IMR-90 (cell line): ENCODE results near the gene ZNF555. TPM values are rescaled to one million over a fixed set of nuclear protein-coding genes. Genes with fewer than 3 reads are reported as not detected.

ENCODE experiments used
- ATAC-seq: fragments of 200-7000 bp; cut with Tn5 transposase; 2 replicates; pipeline ENCODE4 v1.9.1; 2020; ENCODE audit warnings: low read depth, mild to moderate bottlenecking, moderate library complexity
- BruUV-seq: library from RNA; stranded (reverse); fragments of 400-500 nt; replicated peaks from 2 replicates; lab custom pipeline; 2021; lab: Mats Ljungman, UMichigan
- CTCF ChIA-PET: fragments of 300-600 bp; formaldehyde crosslinking; extraction: SDS; loops from one replicate; lab custom pipeline; 2021; ENCODE audit warnings: antibody characterized with exemption; lab: Yijun Ruan, JAX
- POLR2A ChIA-PET: fragments of 300-600 bp; sonication (Branson Sonifier 250); formaldehyde crosslinking; loops from one replicate; lab custom pipeline; 2022; ENCODE audit warnings: antibody characterized with exemption; ENCODE audit not compliant: unreplicated experiment; lab: Charles Lee
- DNase-seq: peaks from one replicate; pipeline ENCODE4 v3.0.0; 2013
- H2AFZ ChIP-seq: replicated peaks from 2 replicates; pipeline ENCODE3; 2013; ENCODE audit warnings: low read length, mild to moderate bottlenecking; ENCODE audit not compliant: poor library complexity
- H2AK5ac ChIP-seq: 2 replicates; pipeline ENCODE4 v1.6.1; 2013; ENCODE audit warnings: low read depth, low read length, inconsistent platforms
- H2AK9ac ChIP-seq: replicated peaks from 2 replicates; pipeline ENCODE3; 2013; ENCODE audit warnings: mild to moderate bottlenecking, low read depth, low read length, moderate library complexity; ENCODE audit not compliant: poor library complexity
- H2BK120ac ChIP-seq: 2 replicates; pipeline ENCODE4 v1.6.1; 2013; ENCODE audit warnings: low read depth, low read length, inconsistent platforms
- H2BK15ac ChIP-seq: 3 replicates; pipeline ENCODE4 v1.6.1; 2013; ENCODE audit warnings: low read depth, low read length, inconsistent platforms
- H2BK20ac ChIP-seq: 2 replicates; pipeline ENCODE4 v1.6.1; 2013; ENCODE audit warnings: low read depth, mild to moderate bottlenecking, inconsistent platforms, low read length, moderate library complexity
- H2BK5ac ChIP-seq: 2 replicates; pipeline ENCODE4 v1.6.1; 2013; ENCODE audit warnings: mild to moderate bottlenecking, low read depth, low read length, inconsistent platforms; ENCODE audit not compliant: poor library complexity, severe bottlenecking
- H3K14ac ChIP-seq: replicated peaks from 2 replicates; pipeline ENCODE4 v1.6.1; 2013; ENCODE audit warnings: low read depth, low read length, inconsistent platforms
- H3K18ac ChIP-seq: 2 replicates; pipeline ENCODE4 v1.6.1; 2013; ENCODE audit warnings: low read depth, low read length, control low read depth
- H3K23ac ChIP-seq: 2 replicates; pipeline ENCODE4 v1.6.1; 2013; ENCODE audit warnings: low read depth, low read length, inconsistent platforms
- H3K27ac ChIP-seq: 2 replicates; pipeline ENCODE4 v1.5.1; 2013; ENCODE audit warnings: mild to moderate bottlenecking, control low read depth, low read length; ENCODE audit not compliant: insufficient read depth
- H3K27me3 ChIP-seq: 2 replicates; pipeline ENCODE4 v1.6.1; 2013; ENCODE audit warnings: low read length; ENCODE audit not compliant: control insufficient read depth, insufficient read depth
- H3K36me3 ChIP-seq: 2 replicates; pipeline ENCODE4 v1.6.1; 2013; ENCODE audit warnings: low read length, mixed read lengths; ENCODE audit not compliant: control insufficient read depth, insufficient read depth
- H3K4ac ChIP-seq: 2 replicates; pipeline ENCODE4 v1.6.1; 2013; ENCODE audit warnings: low read depth, low read length, inconsistent platforms
- H3K4me1 ChIP-seq: 2 replicates; pipeline ENCODE4 v1.6.1; 2013; ENCODE audit warnings: low read length, mixed read lengths; ENCODE audit not compliant: control insufficient read depth, insufficient read depth
- H3K4me2 ChIP-seq: 2 replicates; pipeline ENCODE4 v1.6.1; 2013; ENCODE audit warnings: low read depth, mild to moderate bottlenecking, control low read depth, low read length, moderate library complexity
- H3K4me3 ChIP-seq: 2 replicates; pipeline ENCODE4 v1.5.1; 2013; ENCODE audit warnings: low read depth, mild to moderate bottlenecking, control low read depth, low read length, moderate library complexity; ENCODE audit not compliant: insufficient read depth
- H3K56ac ChIP-seq: 2 replicates; pipeline ENCODE4 v1.6.1; 2013; ENCODE audit warnings: low read length, inconsistent platforms; ENCODE audit not compliant: insufficient read depth; ENCODE audit errors: extremely low read depth
- H3K79me1 ChIP-seq, 2 experiments: 2 replicates each; pipeline ENCODE4 v1.6.1; 2013; ENCODE audit warnings: low read length in 2 of 2, inconsistent platforms in 1 of 2, low read depth in 1 of 2
- H3K9ac ChIP-seq: 2 replicates; pipeline ENCODE4 v1.6.1; 2013; ENCODE audit warnings: low read depth, low read length, control low read depth
- H3K9me1 ChIP-seq: 2 replicates; pipeline ENCODE4 v1.6.1; 2013; ENCODE audit warnings: low read length, inconsistent platforms; ENCODE audit not compliant: insufficient read depth
- H3K9me3 ChIP-seq: 2 replicates; pipeline ENCODE4 v1.6.1; 2013; ENCODE audit warnings: low read length; ENCODE audit not compliant: control insufficient read depth, insufficient read depth
- H4K20me1 ChIP-seq: 2 replicates; pipeline ENCODE4 v1.6.1; 2013; ENCODE audit warnings: low read length, inconsistent platforms; ENCODE audit not compliant: insufficient read depth
- H4K5ac ChIP-seq: 2 replicates; pipeline ENCODE4 v1.6.1; 2013; ENCODE audit warnings: mild to moderate bottlenecking, low read depth, low read length, control low read depth
- H4K8ac ChIP-seq, 2 experiments: 2 replicates each; pipeline ENCODE4 v1.6.1; 2013; ENCODE audit warnings: low read depth in 2 of 2, low read length in 2 of 2, control low read depth in 1 of 2, inconsistent platforms in 1 of 2
- H4K91ac ChIP-seq: 2 replicates; pipeline ENCODE4 v1.6.1; 2013; ENCODE audit warnings: low read depth, low read length, inconsistent platforms; ENCODE audit not compliant: insufficient read depth
- MAZ ChIP-seq: IDR thresholded peaks from 2 replicates; pipeline ENCODE4 v1.6.1; 2012; ENCODE audit warnings: low read depth, mild to moderate bottlenecking, low read length, improper control_type of control experiment, moderate library complexity, borderline replicate concordance
- POLR2A ChIP-seq: IDR thresholded peaks from 2 replicates; pipeline ENCODE4 v1.6.1; 2012; ENCODE audit warnings: mild to moderate bottlenecking, low read depth, low read length
- RCOR1 ChIP-seq: IDR thresholded peaks from 2 replicates; pipeline ENCODE4 v1.6.1; 2012; ENCODE audit warnings: mild to moderate bottlenecking, low read length, improper control_type of control experiment; ENCODE audit not compliant: insufficient replicate concordance
- WGBS, 2 experiments: methylation state at CpG; one replicate each; pipeline versions ENCODE4 v1.1.5 to v1.1.7; 2013; ENCODE audit warnings: missing lambda C conversion rate in 2 of 2; ENCODE audit not compliant: insufficient read length in 1 of 2; ENCODE audit errors: extremely low coverage in 2 of 2; 5-methylcytosine and 5-hydroxymethylcytosine counted together
- dilution Hi-C: fragments of 300-500 bp; cut with HindIII; formaldehyde crosslinking; loops from one replicate; pipeline ENCODE4 v1.14.3; 2018; ENCODE audit warnings: low sequenced_read_pairs; ENCODE audit not compliant: unreplicated experiment
- in situ Hi-C: fragments of 300-500 bp; cut with MboI; formaldehyde crosslinking; loops from 3 replicates; pipeline ENCODE4 v1.14.3; 2019; ENCODE audit warnings: low sequenced_read_pairs, inconsistent platforms, mixed read lengths
- intact Hi-C: fragments of 100-400 bp; cut with micrococcal nuclease; formaldehyde crosslinking; loops from 2 replicates; pipeline ENCODE4 v1.10.0; 2022
- polyA plus RNA-seq, 3 experiments: library from polyadenylated mRNA; depleted of rRNA; stranded (reverse); fragments of >200 nt; gene quantifications; 2 replicates each; pipeline ENCODE4 v1.2.3, GENCODE V29; 2012; ENCODE audit warnings: low replicate concordance in 1 of 3
- total RNA-seq: library from RNA; depleted of rRNA; stranded (reverse); fragments of >200 nt; gene quantifications from 2 replicates; pipeline ENCODE4 v1.2.3, GENCODE V29; 2012

Gene ZNF555
- total and polyA plus RNA-seq, 2 of the 4 experiments (the other 2 are of a cell fraction): 2.8 to 9.7 TPM

DNA sequence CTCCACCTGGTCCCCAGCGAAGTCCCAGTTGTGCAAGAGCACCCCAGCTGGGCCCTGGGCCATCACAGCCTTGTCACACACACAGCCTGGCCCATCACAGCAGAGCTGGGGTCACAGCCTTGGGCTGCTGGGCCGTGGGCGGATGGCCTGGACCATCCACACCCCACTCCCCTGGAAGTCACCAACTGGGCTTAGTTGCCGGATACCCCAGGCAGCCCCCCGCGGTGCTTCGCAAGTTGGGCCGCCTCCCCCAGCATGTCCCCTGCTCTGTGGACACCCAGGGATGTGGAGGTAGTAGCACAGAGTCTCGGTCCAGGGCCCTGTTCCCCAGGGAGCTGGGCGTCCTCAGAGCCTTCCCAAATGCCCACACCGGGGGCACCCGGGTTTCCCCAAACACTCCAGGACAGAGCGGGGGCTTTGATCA is 26.1 kb upstream of the ZNF555 start:
- no peak overlapping the region for H3K23ac ChIP-seq
- CTCF ChIA-PET: no interaction called here

More for the DNA sequence above, 26.1 kb upstream of the ZNF555 start:
- Histone ChIP-seq H3K18ac (no peak overlapping the region), H4K20me1 (no peaks in the 10 kb centered on the region; the same call in 1 of the 2 replicates), H3K79me1 (peaks cover 2% of the 10 kb centered on the region in 2 experiments; a peak in 2 of 4 replicates), H3K14ac (no peak overlapping the region), H3K4me2 (no peak overlapping the region), H3K9me1 (0 out of 2 replicates have a peak, but pooled peaks cover 1% of the 10 kb centered on the region), H2BK15ac (no peak overlapping the region), H2BK120ac (no peak overlapping the region), H2BK20ac (no peak overlapping the region), H3K4ac (no peak overlapping the region), H3K9me3 (no peaks in the 10 kb centered on the region), H3K36me3 (peaks cover 19% of the 10 kb centered on the region), H2AFZ (no peak overlapping the region), H3K9ac (no peak overlapping the region), H2BK5ac (no peak overlapping the region), H3K27me3 (no peaks in the 10 kb centered on the region), H2AK9ac (no peak overlapping the region), H3K4me1 (no peaks in the 10 kb centered on the region), H3K27ac (no peak overlapping the region), H2AK5ac (no peak overlapping the region), H4K8ac (no peak overlapping the region), H4K91ac (no peak overlapping the region), H3K4me3 (no peak overlapping the region), H3K56ac (no peak overlapping the region), H4K5ac (no peak overlapping the region)
- DNase-seq (no peak), ATAC-seq (no peak)
- dilution Hi-C loops: no loop called here
- in situ Hi-C loops: no loop called here
- POLR2A ChIA-PET: no interaction called here
- WGBS, 2 experiments: no CpG with 5 or more reads among the region's 13 CpGs
- intact Hi-C loops: no loop called here
- BruUV-seq: no TSS peak
- TF ChIP-seq RCOR1: no peak
- no peak for TF ChIP-seq MAZ
- TF ChIP-seq POLR2A: no peak
